PC-9 (cell line): ENCODE results near the gene USP46.

Source experiments
- CTCF ChIP-seq: fragments of 200-600 bp; sonication (generic); conservative IDR thresholded peaks from 2 replicates; pipeline ENCODE4 v1.6.1; 2017; ENCODE audit warnings: mixed run types, antibody characterized with exemption, mild to moderate bottlenecking, moderate library complexity
- EZH2 ChIP-seq: fragments of 200-600 bp; sonication (generic); IDR thresholded peaks from 2 replicates; pipeline ENCODE4 v1.8.0; 2017; ENCODE audit warnings: antibody characterized with exemption, low read depth

GRCh38 chr4:52643190-52643589 lies 15.9 kb downstream of the USP46 start:
- no peak for TF ChIP-seq CTCF
- TF ChIP-seq EZH2, result no peak
